Heart right ventricle (tissue), 16 donors: ENCODE data around the gene COL25A1. TPM values are rescaled to one million over a fixed set of nuclear protein-coding genes. Genes with fewer than 3 reads are reported as not detected.

Experiments used
- ATAC-seq, 8 donors: fragments of 200-7000 bp; cut with Tn5 transposase; one replicate each; pipeline ENCODE4 v1.9.1; 2020; ENCODE audit warnings: mild to moderate bottlenecking in 8 of 8, moderate library complexity in 8 of 8, moderate number of reproducible peaks in 1 of 8
- DNase-seq, 2 donors: peaks; one replicate each; pipeline ENCODE4 v3.0.0-alpha.2; 2020
- H3K27ac ChIP-seq, 10 donors: fragments of 200-600 bp; sonication (generic) in 2 of 10; one replicate each; pipeline versions ENCODE4 v1.5.0 to v1.8.0; 2020 to 2022; ENCODE audit warnings: mild to moderate bottlenecking in 3 of 10
- H3K27me3 ChIP-seq, 7 donors: fragments of 200-600 bp; one replicate each; pipeline ENCODE4 v1.8.0; 2021 to 2022; ENCODE audit warnings: mild to moderate bottlenecking in 2 of 7
- H3K36me3 ChIP-seq, 9 donors: fragments of 200-600 bp; sonication (generic) in 1 of 9; one replicate each; pipeline versions ENCODE4 v1.5.0 to v1.8.0; 2020 to 2022; ENCODE audit warnings: mild to moderate bottlenecking in 2 of 9
- H3K4me1 ChIP-seq, 9 donors: fragments of 200-600 bp; sonication (generic) in 1 of 9; one replicate each; pipeline versions ENCODE4 v1.5.0 to v1.8.0; 2020 to 2022; ENCODE audit warnings: mild to moderate bottlenecking in 4 of 9
- H3K4me3 ChIP-seq, 10 donors: fragments of 200-600 bp; sonication (generic) in 2 of 10; one replicate each; pipeline versions ENCODE4 v1.5.0 to v1.8.0; 2020 to 2022; ENCODE audit warnings: mild to moderate bottlenecking in 7 of 10, moderate library complexity in 2 of 10
- H3K9me3 ChIP-seq, 11 donors: fragments of 200-600 bp in 10 of 11; sonication (generic) in 2 of 11; one replicate each; pipeline versions ENCODE4 v1.5.0 to v1.8.0; 2013 to 2022; ENCODE audit warnings: mild to moderate bottlenecking in 2 of 11, control low read depth in 1 of 11, moderate library complexity in 1 of 11
- WGBS, 2 donors: extraction: QIAGEN DNeasy Blood & Tissue Kit; methylation state at CpG; one replicate each; pipeline ENCODE4 v1.1.7; 2013; ENCODE audit warnings: inconsistent platforms in 1 of 2; 5-methylcytosine and 5-hydroxymethylcytosine counted together
- intact Hi-C, 10 donors: fragments of 100-400 bp; cut with DNase I; formaldehyde crosslinking; loops; one replicate each; pipeline versions ENCODE4 v1.11.1 to v1.14.2; 2022
- polyA plus RNA-seq, 2 donors: library from polyadenylated mRNA; stranded (reverse); fragments of 200-250 nt; gene quantifications; one replicate each; pipeline ENCODE4 v1.2.3, GENCODE V29; 2013
- total RNA-seq, 10 donors: library from RNA; stranded (reverse); fragmentation: NEBNext Ultra II Directional in 3 of 10; extraction: Animal tissue kit (Norgen Biotek cat#: 25700) in 3 of 10; gene quantifications; one replicate each; pipeline versions ENCODE4 v1.2.1 to v1.2.4, GENCODE V29; 2021 to 2023
- TF ChIP-seq, protein P1 (sequence below), 9 donors: fragments of 200-600 bp; sonication (generic) in 2 of 9; IDR thresholded peaks; one replicate each; pipeline versions ENCODE4 v1.5.0 to v1.8.0; 2021 to 2022; ENCODE audit warnings: antibody characterized with exemption in 9 of 9, mild to moderate bottlenecking in 5 of 9, moderate library complexity in 1 of 9
- donor health status: Arrhythmogenic right ventricular cardiomyopathy.
- donor health status: ischemic (EF 13 %, LVEDD 7.1; RV severe dilation, severe dysfunction).
- donor health status: healthy with polysubstance abuse.
- donor health status: DM: no; HTN: yes; CAD: no.
- donor health status: DM: no; HTN: no; CAD: no.
- donor health status: ischemic (EF 25% LVEDD 6.9; RV normal size, moderate dysfunction).
- donor health status: ischemic (EF 25% LVEDD 5.7; RV mildly dilated, moderate dysfunction).
- donor health status: healthy.
- donor health status: DM: yes; HTN: yes; CAD: no.
- donor health status: Ischemic cardiomyopathy.
- donor health status: ischemic (EF 35%, LVEDD 5.7; RV mildly dilated, moderate dysfunction).
- donor health status: nonischemic (EF 11% LVEDD 7.7; RV severe dilation, severe dysfunction).
- donor health status: DM: yes; HTN: yes; CAD: no.
- donor health status: PGD.
- donor health status: ischemic (EF 29% LVEDD 5.4; RV normal size, mild dysfunction).
- donor health status: nonischemic (EF 23%, LVEDD 6.1; RV moderate dilation, normal function).

COL25A1 gene
- total and polyA plus RNA-seq, 12 donors, result 0.07 to 1.2 (median 0.41) TPM

DNA sequence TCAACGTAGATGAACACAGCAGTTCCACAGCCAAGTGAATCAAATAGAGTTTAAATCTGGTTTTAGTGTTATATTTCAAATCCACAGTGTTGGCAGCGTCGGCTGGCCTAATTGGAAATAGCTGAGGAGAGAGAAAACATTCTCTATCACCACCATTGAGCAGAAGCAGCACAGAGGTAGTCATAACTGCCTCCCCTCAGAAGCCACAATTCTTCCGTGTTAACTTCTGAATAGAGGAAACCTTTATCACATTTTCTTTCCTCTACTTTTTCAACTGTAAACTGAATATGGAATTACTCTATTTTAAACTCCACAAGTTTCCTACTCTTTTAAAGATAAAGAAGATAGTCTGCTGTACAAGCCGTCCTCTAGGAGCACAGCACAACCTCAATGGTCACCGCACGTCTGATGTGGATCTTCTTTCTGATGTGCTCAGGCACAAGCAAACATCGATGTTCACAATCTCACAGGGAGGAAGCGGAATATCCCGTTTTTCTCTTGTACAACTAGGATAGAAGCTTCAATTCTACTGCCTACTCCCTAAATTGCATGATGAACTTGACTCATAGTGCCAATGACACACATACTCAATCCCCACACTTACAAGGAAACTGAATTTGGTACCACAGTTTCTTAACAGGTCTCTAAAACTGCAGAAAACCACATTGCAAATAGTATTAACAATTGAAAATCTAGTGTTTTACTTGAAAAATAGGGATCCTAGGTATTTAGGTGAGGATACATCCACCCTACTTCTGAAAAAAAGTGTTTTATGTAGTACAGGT, 321.8 kb downstream of the COL25A1 start:
- WGBS, 2 donors, result 84 to 88% methylated on average over 10 of the region's 10 CpGs
- H3K4me1 ChIP-seq, result no peaks in the 10 kb centered on the region
- no peaks in the 10 kb centered on the region for H3K27me3 ChIP-seq
- DNase-seq (no peak), ATAC-seq (no peak)
- intact Hi-C loops, result no loop called here
- TF ChIP-seq, protein P1, sequence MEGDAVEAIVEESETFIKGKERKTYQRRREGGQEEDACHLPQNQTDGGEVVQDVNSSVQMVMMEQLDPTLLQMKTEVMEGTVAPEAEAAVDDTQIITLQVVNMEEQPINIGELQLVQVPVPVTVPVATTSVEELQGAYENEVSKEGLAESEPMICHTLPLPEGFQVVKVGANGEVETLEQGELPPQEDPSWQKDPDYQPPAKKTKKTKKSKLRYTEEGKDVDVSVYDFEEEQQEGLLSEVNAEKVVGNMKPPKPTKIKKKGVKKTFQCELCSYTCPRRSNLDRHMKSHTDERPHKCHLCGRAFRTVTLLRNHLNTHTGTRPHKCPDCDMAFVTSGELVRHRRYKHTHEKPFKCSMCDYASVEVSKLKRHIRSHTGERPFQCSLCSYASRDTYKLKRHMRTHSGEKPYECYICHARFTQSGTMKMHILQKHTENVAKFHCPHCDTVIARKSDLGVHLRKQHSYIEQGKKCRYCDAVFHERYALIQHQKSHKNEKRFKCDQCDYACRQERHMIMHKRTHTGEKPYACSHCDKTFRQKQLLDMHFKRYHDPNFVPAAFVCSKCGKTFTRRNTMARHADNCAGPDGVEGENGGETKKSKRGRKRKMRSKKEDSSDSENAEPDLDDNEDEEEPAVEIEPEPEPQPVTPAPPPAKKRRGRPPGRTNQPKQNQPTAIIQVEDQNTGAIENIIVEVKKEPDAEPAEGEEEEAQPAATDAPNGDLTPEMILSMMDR (IDR thresholded peaks at IDR 0.05), result no peak
- H3K27ac ChIP-seq, result no peak overlapping the region
- H3K9me3 ChIP-seq, result no peaks in the 10 kb centered on the region
- no peaks in the 10 kb centered on the region for H3K36me3 ChIP-seq
- no peak overlapping the region for H3K4me3 ChIP-seq

DNA sequence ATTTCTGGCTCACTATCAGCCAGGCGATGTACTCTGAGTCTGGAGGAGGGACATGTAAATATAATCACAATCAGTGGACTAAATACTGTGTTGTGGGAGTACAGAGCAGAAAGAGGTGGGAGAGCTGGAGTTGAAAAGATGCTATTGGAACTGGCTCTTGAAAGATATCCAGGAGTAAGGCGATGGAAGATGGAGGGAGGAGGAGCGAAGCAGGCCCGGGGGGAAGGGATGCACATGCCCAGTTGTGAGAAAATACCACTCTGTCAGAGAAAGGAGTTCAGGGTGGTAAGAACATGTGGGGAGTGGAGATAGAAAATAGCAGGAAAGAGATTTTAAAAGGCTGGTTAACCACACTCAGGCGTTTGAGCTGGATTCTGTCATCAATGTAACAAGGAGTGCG, 322.7 kb downstream of the COL25A1 start:
- no peaks in the 10 kb centered on the region for H3K36me3 ChIP-seq
- WGBS, 2 donors, result 75 to 79% methylated on average over 6 of the region's 6 CpGs
- TF ChIP-seq, protein P1 (IDR thresholded peaks at IDR 0.05), result no peak
- H3K27ac ChIP-seq, result no peak overlapping the region
- H3K27me3 ChIP-seq, result no peaks in the 10 kb centered on the region
- intact Hi-C loops, result no loop called here
- no peaks in the 10 kb centered on the region for H3K4me1 ChIP-seq
- no peak for DNase-seq
- ATAC-seq, result no peak
- no peaks in the 10 kb centered on the region for H3K9me3 ChIP-seq
- no peak overlapping the region for H3K4me3 ChIP-seq

DNA sequence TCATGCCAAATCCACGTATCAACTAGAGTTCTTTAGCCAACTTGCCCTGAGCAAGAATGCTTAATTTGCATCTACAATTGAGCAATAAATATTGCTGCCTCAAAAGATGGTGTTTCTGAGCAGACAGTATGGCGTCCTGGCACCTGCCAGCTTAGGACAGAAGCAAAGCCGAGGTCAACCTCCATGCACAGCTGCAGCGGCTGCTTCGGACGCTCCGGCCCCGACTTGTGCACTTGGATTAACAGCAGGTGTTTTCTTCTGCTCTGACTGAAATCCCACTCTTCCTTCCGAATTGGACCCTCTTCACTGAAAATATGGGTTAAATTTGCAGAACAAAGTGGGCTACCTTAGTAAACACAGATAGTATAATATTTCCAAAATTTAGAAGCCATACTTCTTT, 324.4 kb downstream of the COL25A1 start:
- Histone ChIP-seq H3K36me3 (no peaks in the 10 kb centered on the region), H3K27me3 (no peaks in the 10 kb centered on the region), H3K4me3 (no peak overlapping the region), H3K9me3 (no peaks in the 10 kb centered on the region), H3K4me1 (no peaks in the 10 kb centered on the region), H3K27ac (no peak overlapping the region)
- DNase-seq (no peak), ATAC-seq (no peak)
- TF ChIP-seq, protein P1 (IDR thresholded peaks at IDR 0.05), result no peak
- intact Hi-C loops, result no loop called here
- WGBS, 2 donors, result 92 to 94% methylated on average over 9 of the region's 9 CpGs

DNA sequence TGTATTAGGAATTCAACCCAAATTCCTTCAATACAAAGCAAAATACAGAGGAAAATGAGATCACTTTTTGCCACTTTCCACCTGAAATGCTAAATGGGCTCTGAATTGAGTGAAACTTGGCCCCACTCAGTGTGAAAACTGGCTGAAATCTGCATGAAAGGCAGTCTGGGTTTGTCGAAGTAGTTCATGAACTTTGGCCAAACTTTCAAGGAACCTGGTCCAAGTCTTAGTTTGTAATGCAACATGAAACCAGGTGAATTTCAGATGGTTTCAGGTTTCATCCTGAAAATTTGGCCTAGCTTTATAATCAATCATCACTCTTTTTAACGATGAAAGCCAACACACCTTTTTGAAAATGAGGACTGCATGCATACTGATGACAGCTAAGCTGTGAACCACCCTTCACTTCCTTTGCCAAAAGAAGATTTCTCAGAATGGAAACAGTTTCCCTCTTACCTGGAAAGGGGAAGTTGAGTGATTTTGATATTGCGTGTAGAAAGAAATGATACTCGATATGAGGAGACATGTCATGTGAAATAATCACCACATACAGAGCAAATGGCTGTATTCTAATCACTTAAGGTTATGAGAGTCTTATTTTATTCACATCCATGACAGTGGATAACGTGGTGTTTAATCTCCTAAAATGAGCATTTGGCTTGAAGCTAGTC, 329.7 kb downstream of the COL25A1 start:
- no peaks in the 10 kb centered on the region for H3K4me1 ChIP-seq

More for the DNA sequence above, 329.7 kb downstream of the COL25A1 start:
- Histone ChIP-seq H3K4me3 (no peak overlapping the region), H3K27me3 (no peaks in the 10 kb centered on the region), H3K36me3 (no peaks in the 10 kb centered on the region), H3K9me3 (no peaks in the 10 kb centered on the region), H3K27ac (no peak overlapping the region)
- WGBS, 2 donors, result 78 to 82% methylated on average over 5 of the region's 5 CpGs
- no peak for ATAC-seq
- intact Hi-C loops, result no loop called here
- TF ChIP-seq, protein P1 (IDR thresholded peaks at IDR 0.05), result no peak
- DNase-seq, result no peak
